Tibial nerve (tissue), 4 donors: Measurements from ENCODE around the gene SUPT20HL1. TPM values are rescaled to one million over a fixed set of nuclear protein-coding genes. Genes with fewer than 3 reads are reported as not detected.
"Not testable (repeated sequence)": the region's sequence is repeated elsewhere in the genome, so short reads cannot be mapped to it uniquely, and the experiment has no call there.

Experiments
- DNase-seq, 2 donors: peaks; one replicate each; pipeline ENCODE4 v3.0.0-alpha.2; 2019; ENCODE audit warnings: low spot score in 2 of 2
- H3K27ac ChIP-seq, 4 donors: fragments of 200-600 bp; sonication (generic) in 3 of 4; one replicate each; pipeline ENCODE4 v1.5.1; 2017 to 2019; ENCODE audit warnings: mild to moderate bottlenecking in 1 of 4
- H3K27me3 ChIP-seq, 2 donors: fragments of 200-600 bp; sonication (generic) in 1 of 2; one replicate each; pipeline versions ENCODE4 v1.5.1 to v1.6.0; 2017 to 2019
- H3K36me3 ChIP-seq, 3 donors: fragments of 200-600 bp; sonication (generic); one replicate each; pipeline ENCODE4 v1.5.1; 2018 to 2019
- H3K4me1 ChIP-seq, 4 donors: fragments of 200-600 bp; sonication (generic) in 3 of 4; one replicate each; pipeline ENCODE4 v1.5.1; 2017 to 2019
- H3K4me3 ChIP-seq, 4 donors: fragments of 200-600 bp; sonication (generic) in 3 of 4; one replicate each; pipeline ENCODE4 v1.5.1; 2017 to 2019; ENCODE audit warnings: mild to moderate bottlenecking in 1 of 4, moderate library complexity in 1 of 4
- H3K9me3 ChIP-seq, 4 donors: fragments of 200-600 bp; sonication (generic) in 3 of 4; one replicate each; pipeline ENCODE4 v1.5.1; 2017 to 2019
- CTCF ChIP-seq, 5 experiments: fragments of 200-600 bp in 3 of 5; fragments of 450-650 bp in 2 of 5; sonication (generic) in 3 of 5; IDR thresholded peaks; one replicate each; pipeline ENCODE4 v1.5.1; 2016 to 2019; ENCODE audit warnings: antibody characterized with exemption in 5 of 5, mild to moderate bottlenecking in 3 of 5, moderate library complexity in 2 of 5
- EP300 ChIP-seq, 2 donors: sonication (generic); formaldehyde crosslinking; IDR thresholded peaks; one replicate each; pipeline ENCODE4 v1.6.1; 2017; ENCODE audit warnings: antibody characterized with exemption in 2 of 2, mild to moderate bottlenecking in 1 of 2
- POLR2A ChIP-seq, 2 donors: fragments of 450-650 bp; IDR thresholded peaks; one replicate each; pipeline ENCODE4 v1.6.1; 2017; ENCODE audit warnings: antibody characterized with exemption in 2 of 2, mild to moderate bottlenecking in 2 of 2, moderate library complexity in 2 of 2
- WGBS, 2 donors: methylation state at CpG; one replicate each; pipeline ENCODE4 v1.1.5; 2018; 5-methylcytosine and 5-hydroxymethylcytosine counted together
- total RNA-seq, 4 donors: library from RNA; depleted of rRNA; stranded (reverse); fragments of >200 nt; gene quantifications; one replicate each; pipeline ENCODE4 v1.1.0, GENCODE V29; 2016

Gene SUPT20HL1
- total RNA-seq, 4 donors from 2014 or later = 0.42 TPM; not detected in 3

GRCh38 chrX:24377195-24377594 lies 16.8 kb downstream of the SUPT20HL1 start:
- DNase-seq = no peak
- no peak for TF ChIP-seq CTCF (IDR thresholded peaks at IDR 0.05)
- TF ChIP-seq POLR2A (IDR thresholded peaks at IDR 0.05) = no peak
- no peak for TF ChIP-seq EP300 (IDR thresholded peaks at IDR 0.05)
- Histone ChIP-seq H3K27me3 (peaks cover 0 to 11% of the 10 kb centered on the region in 2 donors), H3K4me1 (no peaks in the 10 kb centered on the region), H3K9me3 (no peaks in the 10 kb centered on the region), H3K4me3 (no peak overlapping the region), H3K36me3 (no peaks in the 10 kb centered on the region), H3K27ac (no peak overlapping the region)
- WGBS, 2 donors = 46 to 65% methylated on average over 2 of the region's 2 CpGs

- Histone ChIP-seq H3K27me3 (peaks cover 0 to 11% of the 10 kb centered on the region in 2 donors), H3K36me3 (no peaks in the 10 kb centered on the region), H3K4me3 (no peak overlapping the region), H3K27ac (no peak overlapping the region), H3K9me3 (no peaks in the 10 kb centered on the region), H3K4me1 (no peaks in the 10 kb centered on the region)
- no peak for TF ChIP-seq POLR2A (IDR thresholded peaks at IDR 0.05)
- no peak for TF ChIP-seq EP300 (IDR thresholded peaks at IDR 0.05)
- no peak for DNase-seq
- WGBS, 2 donors = 54 to 89% methylated on average over 1 of the region's 1 CpG
Measured at GRCh38 chrX:24377911-24378468, 17.6 kb downstream of the SUPT20HL1 start.

GRCh38 chrX:24378706-24379105 lies 18.3 kb downstream of the SUPT20HL1 start:
- WGBS, 2 donors = 68 to 79% methylated on average over 6 of the region's 6 CpGs
- no peak for TF ChIP-seq EP300 (IDR thresholded peaks at IDR 0.05)
- no peak for TF ChIP-seq POLR2A (IDR thresholded peaks at IDR 0.05)
- no peak for TF ChIP-seq CTCF (IDR thresholded peaks at IDR 0.05)

GRCh38 chrX:24380262-24381187 lies 20.1 kb downstream of the SUPT20HL1 start:
- TF ChIP-seq EP300 (IDR thresholded peaks at IDR 0.05) = peak in 1 of 2 donors; percentile 26
- no peak for TF ChIP-seq POLR2A (IDR thresholded peaks at IDR 0.05)
- TF ChIP-seq CTCF (IDR thresholded peaks at IDR 0.05) = no peak
- no peaks in the 10 kb centered on the region for H3K9me3 ChIP-seq
- H3K27ac ChIP-seq = peak overlapping the region in 2 of 4 donors; percentile 25 to 50
- no peaks in the 10 kb centered on the region for H3K4me1 ChIP-seq
- H3K4me3 ChIP-seq = no peak overlapping the region
- WGBS, 2 donors = 48 to 56% methylated on average over 9 of the region's 9 CpGs
- DNase-seq = peak in 1 of 2 donors; percentile 20
- H3K36me3 ChIP-seq = no peaks in the 10 kb centered on the region
- peaks cover 0 to 3% of the 10 kb centered on the region in 2 donors for H3K27me3 ChIP-seq

More at GRCh38 chrX:24378706-24379105, 18.3 kb downstream of the SUPT20HL1 start:
- Histone ChIP-seq H3K9me3 (no peaks in the 10 kb centered on the region), H3K27ac (peak overlapping the region in 1 of 4 donors; percentile 24), H3K27me3 (peaks cover 0 to 4% of the 10 kb centered on the region in 2 donors), H3K4me3 (no peak overlapping the region), H3K36me3 (no peaks in the 10 kb centered on the region), H3K4me1 (no peaks in the 10 kb centered on the region)
- DNase-seq = no peak

GRCh38 chrX:24382315-24382714 lies 21.9 kb downstream of the SUPT20HL1 start:
- H3K9me3 ChIP-seq, H3K4me3 ChIP-seq, H3K27me3 ChIP-seq, DNase-seq, H3K4me1 ChIP-seq, H3K27ac ChIP-seq, H3K36me3 ChIP-seq: not testable (repeated sequence)
- WGBS, 2 donors = 65 to 78% methylated on average over 5 of the region's 5 CpGs

- H3K4me1 ChIP-seq = no peaks in the 10 kb centered on the region
- DNase-seq = no peak
- H3K9me3 ChIP-seq = no peaks in the 10 kb centered on the region
- no peak overlapping the region for H3K27ac ChIP-seq
- 83 to 95% methylated on average over 1 to 2 of the region's 2 CpGs for WGBS, 2 donors
- no peaks in the 10 kb centered on the region for H3K36me3 ChIP-seq
- no peak for TF ChIP-seq POLR2A (IDR thresholded peaks at IDR 0.05)
- TF ChIP-seq EP300 (IDR thresholded peaks at IDR 0.05) = no peak
- TF ChIP-seq CTCF (IDR thresholded peaks at IDR 0.05) = no peak
- peaks cover 0 to 14% of the 10 kb centered on the region in 2 donors for H3K27me3 ChIP-seq
- H3K4me3 ChIP-seq = no peak overlapping the region
Measured at GRCh38 chrX:24387724-24388123, 27.3 kb downstream of the SUPT20HL1 start.
